Renal cortical epithelial cell (primary cell): ENCODE measurements around the gene GLRA3. TPM values are rescaled to one million over a fixed set of nuclear protein-coding genes. Genes with fewer than 3 reads are reported as not detected.
"Not testable (repeated sequence)": the region's sequence is repeated elsewhere in the genome, so short reads cannot be mapped to it uniquely, and the experiment has no call there.

ENCODE experiments used
- DNase-seq: peaks from one replicate; pipeline ENCODE4 v3.0.0-alpha.2; 2011; ENCODE audit warnings: low read depth
- total RNA-seq: library from RNA; depleted of rRNA; stranded (reverse); fragments of >200 nt; gene quantifications from 2 replicates; pipeline ENCODE4 v1.2.3, GENCODE V29; 2014

Gene GLRA3
- total RNA-seq, result not detected in 2 replicates

DNA sequence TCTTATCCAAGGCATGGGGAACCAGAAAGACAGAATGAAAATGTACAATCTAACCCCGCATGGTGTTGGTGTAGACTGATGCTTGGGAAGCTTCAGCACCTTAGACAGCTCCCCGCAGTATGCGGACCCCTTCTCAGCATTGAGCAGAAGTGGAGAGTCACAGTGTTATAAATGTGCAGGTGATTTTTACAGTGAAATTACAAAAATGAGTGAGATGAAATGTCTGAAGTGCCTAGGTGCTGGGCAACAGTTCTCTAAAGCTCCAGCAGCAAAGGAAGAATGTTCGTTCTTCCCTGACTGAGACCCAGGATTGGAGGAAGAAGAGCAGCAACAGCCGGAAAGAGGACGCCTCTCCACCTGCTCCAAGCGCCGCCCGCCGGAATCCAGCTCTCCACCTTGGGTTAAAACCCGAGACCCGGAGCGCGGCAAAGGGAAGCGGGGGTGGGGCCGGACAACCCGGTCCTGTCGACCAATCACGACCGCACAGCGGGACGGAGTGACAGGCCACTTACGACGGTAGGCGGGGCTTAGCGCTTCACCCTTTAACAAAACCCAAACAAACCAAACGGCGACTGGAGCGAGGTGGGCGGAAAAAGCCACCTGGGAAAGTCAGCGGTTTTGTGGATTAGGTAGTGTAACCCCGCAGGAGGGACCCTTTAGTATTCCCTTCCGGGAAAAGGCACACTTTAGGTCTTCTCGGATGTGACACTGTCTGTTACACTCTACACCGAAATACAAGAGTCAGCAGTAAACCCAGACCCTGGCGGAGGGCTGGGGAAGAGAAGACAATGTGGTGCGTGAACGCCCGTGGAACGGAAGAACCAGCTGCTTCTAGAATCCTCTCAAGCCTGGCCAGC is at the start of gene GLRA3:
TSS of gene GLRA3 (minus strand) at position 403 of the 857 bp plus-strand sequence. CDS start 436 bp downstream, outside the sequence.
- peak; percentile 29 for DNase-seq

DNA sequence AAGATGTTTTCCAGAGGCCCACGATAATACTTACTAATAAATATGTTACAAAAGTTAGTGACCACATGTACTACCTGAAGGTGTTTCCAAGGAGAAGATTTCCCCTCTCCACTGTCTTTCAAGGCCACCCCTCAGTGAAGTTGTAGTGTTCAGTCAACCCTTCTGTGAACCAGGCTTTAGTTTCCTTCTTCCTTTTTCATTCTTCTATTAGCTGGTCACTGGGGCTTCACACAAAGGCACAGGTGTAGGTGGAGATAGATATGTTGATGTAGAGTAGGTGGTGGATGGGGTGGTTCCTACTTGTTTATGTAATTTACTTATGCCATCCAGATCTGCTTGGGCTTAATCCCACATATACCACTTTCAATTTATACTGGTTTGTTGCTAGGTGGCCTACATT is 45.9 kb upstream of the GLRA3 start:
- no peak for DNase-seq

DNA sequence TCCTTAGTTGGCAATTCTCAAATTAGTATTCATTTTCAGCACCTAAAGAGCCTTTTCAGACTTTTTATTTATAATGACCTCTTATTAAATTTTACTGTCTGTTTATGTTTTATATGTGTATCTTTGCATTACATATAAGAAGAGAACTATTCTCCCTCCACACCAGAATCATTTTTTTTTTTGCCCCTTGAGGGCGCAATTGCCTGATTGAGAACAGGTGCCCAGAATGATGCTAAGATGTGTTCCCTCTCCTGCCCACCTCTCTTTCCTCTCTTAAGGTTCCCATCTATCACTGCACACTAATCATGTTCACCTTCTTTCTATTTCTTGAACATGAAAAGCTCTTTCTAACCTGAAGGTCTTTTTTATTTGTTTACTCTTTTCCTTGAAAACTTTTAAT is 44.9 kb upstream of the GLRA3 start:
- no peak for DNase-seq

DNA sequence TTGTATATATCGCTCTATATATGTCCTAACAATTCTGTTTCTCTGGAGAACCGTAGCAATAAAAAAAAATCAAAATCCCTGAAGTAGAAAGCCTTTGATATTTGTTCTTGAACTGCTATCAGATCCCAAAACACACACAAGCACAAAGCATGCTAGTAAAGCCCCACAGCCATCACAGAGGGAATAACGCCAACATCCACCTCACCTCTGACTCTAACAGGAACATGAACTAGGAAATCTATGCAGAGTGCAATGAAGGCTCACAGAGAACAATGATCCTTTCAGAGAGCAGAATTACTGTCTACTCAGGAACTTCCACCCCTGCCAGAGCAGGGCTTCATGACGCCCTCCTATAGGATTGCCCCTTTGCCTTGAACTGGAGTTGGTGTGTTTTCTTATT is 44.1 kb upstream of the GLRA3 start:
- not testable (repeated sequence) for DNase-seq

GRCh38 chr4:174871407-174871806 is 42.4 kb upstream of the GLRA3 start:
- DNase-seq, result no peak

- DNase-seq, result no peak
Measured at GRCh38 chr4:174870311-174870710, 41.3 kb upstream of the GLRA3 start.

DNA sequence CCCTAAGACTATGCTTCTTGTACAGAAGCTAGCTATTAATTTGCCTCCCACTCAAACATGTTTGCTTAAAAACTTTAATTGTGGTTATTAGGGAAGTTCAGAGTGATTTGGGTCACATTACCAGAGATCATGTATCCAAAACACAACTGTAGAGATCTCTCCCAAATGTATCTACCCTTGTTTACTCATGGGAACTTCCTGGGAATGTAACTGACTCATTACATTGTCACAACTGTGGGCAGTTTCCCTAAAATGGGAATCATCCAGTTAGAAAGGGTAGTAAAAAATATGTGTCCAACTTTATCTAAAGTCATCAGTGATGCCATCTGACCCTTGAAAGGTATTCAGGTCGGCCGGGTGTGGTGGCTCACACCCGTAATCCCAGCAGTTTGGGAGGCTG is 40.3 kb upstream of the GLRA3 start:
- DNase-seq, result no peak

DNA sequence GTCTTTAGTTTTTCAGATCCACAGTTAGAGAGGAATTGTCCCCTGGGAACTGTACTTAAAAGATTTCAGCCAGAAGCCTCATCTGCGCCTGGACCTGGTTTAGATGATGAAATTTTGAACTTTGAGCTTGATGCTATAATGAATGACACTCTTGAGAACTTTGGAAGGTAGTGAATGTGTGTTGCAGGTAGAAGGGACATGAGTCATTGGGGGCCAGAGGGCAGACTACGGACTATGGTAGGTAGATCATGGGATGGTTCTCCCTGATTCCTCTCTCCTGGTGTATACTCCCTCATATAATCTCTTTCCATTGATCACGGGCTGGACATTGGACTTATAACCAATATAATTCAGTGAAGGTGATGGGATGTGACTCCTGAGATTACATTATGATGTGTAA is 38.9 kb upstream of the GLRA3 start:
- DNase-seq, result no peak

GRCh38 chr4:174865418-174865985 is 36.5 kb upstream of the GLRA3 start:
- DNase-seq, result no peak

GRCh38 chr4:174864031-174864430 is 35.0 kb upstream of the GLRA3 start:
- no peak for DNase-seq

GRCh38 chr4:174860588-174860987 is 31.5 kb upstream of the GLRA3 start:
- no peak for DNase-seq

GRCh38 chr4:174859904-174860303 is 30.9 kb upstream of the GLRA3 start:
- DNase-seq, result no peak

DNA sequence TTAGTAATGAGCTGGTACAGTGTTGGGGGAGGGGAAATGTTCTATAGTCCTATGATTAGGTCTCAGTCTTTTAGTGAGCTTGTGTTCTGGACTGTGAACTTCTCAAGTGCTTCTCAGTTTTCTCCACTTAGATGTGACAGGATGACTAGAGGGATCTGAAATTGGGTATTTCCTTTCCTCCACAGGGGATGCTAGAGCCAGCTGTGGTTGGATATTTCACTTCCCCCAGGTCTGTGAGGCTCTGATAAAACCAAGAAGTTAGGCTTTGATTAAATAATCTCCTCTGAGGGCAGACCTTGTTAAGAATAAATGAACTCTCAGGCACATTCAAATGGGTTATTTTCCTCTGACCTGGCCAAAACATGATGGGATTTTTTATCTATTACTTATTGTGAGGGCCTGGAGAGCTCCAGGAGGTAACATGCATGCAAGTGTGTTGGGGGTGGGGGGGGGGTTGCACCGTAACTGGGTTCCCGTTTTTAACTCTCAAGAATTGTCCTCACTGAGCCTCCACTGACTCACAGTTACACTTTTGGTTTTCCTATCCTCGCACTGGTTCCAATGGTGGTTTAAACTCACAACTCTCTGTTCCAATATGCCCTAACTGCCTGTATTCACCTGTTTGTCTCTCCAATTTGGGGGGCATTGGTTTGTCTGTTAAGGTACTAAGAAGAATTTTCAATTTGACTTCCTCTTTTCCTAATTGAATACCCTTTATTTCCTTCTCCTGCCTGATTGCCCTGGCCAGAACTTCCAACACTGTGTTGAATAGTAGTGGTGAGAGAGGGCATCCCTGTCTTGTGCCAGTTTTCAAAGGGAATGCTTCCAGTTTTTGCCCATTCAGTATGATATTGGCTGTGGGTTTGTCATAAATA is 28.1 kb upstream of the GLRA3 start:
- no peak for DNase-seq

DNA sequence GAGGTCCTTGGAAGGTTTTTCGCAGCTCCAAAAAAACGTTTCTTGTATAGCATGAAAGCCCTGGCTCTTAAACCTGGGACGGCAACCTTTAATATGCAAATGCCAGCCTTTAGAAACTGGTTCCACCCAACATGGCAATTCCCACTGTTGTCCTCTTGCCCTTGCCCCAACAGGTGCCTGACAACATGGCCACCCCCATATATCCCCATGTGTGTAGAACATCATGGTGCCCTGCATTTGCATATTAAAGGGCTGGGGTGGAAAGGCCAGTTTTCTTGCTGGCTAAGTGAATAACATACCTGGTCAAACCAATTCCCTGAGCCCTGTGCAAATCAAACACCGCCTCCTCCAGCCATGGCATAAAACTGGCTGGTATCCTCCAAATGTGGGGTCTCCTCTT is 26.0 kb upstream of the GLRA3 start:
- no peak for DNase-seq

GRCh38 chr4:174853629-174854028 is 24.6 kb upstream of the GLRA3 start:
- DNase-seq, result no peak

DNA sequence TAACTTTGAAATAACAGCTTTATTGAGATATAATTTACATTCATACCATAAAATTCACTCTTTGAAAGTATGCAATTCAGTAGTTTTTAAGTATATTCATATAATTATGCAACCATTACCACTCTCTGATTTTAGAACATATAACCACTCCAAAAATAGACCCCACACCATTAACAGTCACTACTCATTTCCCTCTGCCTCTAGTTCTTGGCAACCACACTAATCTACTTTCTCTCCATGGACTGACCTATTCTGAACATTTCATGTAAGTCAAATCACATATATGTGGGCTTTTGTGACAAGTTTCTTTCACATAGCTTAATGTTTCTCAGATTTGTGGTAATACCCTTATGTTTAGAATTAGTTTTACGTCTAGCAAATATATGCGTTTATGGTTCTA is 19.5 kb upstream of the GLRA3 start:
- no peak for DNase-seq

DNA sequence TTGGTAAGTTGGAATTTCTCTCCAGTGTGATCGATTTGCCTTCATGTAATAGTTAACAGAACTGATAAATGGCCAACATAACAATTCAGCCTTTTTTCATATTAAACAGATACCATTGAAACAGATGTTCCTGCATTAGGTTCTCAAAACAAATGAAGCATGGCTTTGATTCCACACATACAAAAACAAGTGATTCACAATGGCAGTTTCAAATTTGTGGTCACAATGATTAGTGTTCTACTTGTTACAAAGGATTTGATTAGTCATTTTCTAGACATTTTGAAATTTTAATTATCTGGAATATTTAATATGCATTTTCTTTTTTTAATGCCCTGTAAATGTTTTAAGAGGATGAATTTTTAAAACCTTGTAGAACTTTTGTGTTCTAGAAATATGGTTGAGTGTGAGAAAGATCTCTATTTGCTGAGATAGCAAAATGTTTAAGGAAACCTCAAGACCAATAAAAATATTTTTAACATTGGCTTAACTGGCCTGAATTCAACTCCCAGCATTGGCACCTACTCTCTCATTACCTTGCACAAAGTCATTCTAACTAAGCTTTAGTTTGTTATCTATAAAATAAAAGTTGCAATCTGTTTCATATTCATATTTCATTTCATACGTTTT is 18.9 kb upstream of the GLRA3 start:
- no peak for DNase-seq

GRCh38 chr4:174835536-174835935 is 6.5 kb upstream of the GLRA3 start:
- no peak for DNase-seq

DNA sequence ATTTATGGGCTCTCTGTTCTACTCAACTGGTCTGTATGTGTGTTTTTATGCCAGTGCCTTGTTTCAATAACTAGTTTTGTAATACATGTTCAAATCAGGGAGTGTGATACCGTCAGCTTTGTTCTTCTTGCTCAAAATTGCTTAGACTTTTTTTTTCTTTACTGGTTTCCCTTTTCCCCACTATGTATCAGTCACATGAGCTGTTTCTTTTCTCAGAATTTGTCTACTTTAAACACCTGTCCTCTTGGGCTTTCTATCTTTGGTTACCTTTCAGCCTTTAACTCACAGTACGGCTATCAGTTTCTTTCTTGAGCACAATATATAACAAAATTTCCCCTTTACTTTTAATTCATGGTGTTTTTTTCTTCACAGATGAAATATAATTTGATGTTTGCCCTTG is 5.4 kb upstream of the GLRA3 start:
- DNase-seq, result no peak

GRCh38 chr4:174826660-174827059 is 2.4 kb downstream of the GLRA3 start:
- no peak for DNase-seq

DNA sequence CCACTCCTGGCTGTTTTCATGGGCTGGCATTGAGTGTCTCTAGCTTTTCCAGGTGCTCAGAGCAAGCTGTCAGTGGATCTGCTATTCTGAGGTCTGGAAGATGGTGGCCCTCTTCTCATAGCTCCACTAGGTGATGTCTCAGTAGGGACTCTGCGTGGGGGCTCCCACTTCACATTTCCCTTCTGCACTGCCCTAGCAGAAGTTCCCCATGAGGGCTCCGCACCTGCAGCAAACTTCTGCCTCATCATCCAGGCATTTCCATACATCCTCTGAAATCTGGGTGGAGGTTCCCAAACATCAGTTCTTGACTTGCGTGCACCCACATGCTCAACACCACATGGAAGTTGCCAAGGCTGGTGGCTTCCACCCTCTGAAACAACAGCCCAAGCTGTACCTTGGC is 13.8 kb downstream of the GLRA3 start:
- no peak for DNase-seq

DNA sequence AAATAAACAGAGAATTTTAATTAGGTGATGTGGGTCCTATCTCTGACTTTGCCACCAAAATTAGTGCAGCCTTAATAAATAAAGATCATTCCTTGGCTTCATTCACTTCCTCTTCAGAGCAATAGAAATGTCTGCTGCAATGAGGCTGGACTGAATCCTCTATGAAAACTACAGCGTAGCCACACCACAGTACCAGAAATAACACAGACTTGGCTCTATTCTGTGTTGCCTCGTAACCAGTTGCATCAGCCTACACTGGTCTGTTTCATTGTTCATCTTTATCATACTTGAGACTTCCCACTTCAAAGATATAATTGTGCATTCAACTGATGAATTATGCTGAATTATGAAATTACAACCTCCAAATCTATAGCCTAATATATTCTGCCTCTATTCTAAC is 15.8 kb downstream of the GLRA3 start:
- no peak for DNase-seq
